ENCODE measurements around the gene SORL1. TPM values are rescaled to one million over a fixed set of nuclear protein-coding genes. Genes with fewer than 3 reads are reported as not detected.
"Not testable (repeated sequence)": the region's sequence is repeated elsewhere in the genome, so short reads cannot be mapped to it uniquely, and the experiment has no call there.

Gene SORL1
- total RNA-seq, 1 donor from 2014 or later: 7.1 TPM

GRCh38 chr11:121563900-121564822 is 112.0 kb downstream of the SORL1 start:
- Histone ChIP-seq H3K4me3 (no peak overlapping the region), H3K27me3 (ENCODE audit: low read depth) (no peaks in the 10 kb centered on the region), H3K4me1 (peaks cover 4% of the 10 kb centered on the region), H3K27ac (replicated peaks) (no peak overlapping the region), H3K9me3 (replicated peaks) (no peaks in the 10 kb centered on the region), H3K36me3 (no peaks in the 10 kb centered on the region)
- DNase-seq: no peak
- TF ChIP-seq CTCF (IDR thresholded peaks at IDR 0.05; ENCODE audit: borderline replicate concordance): no peak
- intact Hi-C loops (cut with micrococcal nuclease): no loop called here

GRCh38 chr11:121564948-121565684 is 113.0 kb downstream of the SORL1 start:
- intact Hi-C loops (cut with micrococcal nuclease): no loop called here
- no peaks in the 10 kb centered on the region for H3K36me3 ChIP-seq
- no peak for DNase-seq
- no peak for TF ChIP-seq CTCF (IDR thresholded peaks at IDR 0.05; ENCODE audit: borderline replicate concordance)
- peaks cover 4% of the 10 kb centered on the region for H3K4me1 ChIP-seq
- no peak overlapping the region for H3K4me3 ChIP-seq
- H3K27me3 ChIP-seq (ENCODE audit: low read depth): no peaks in the 10 kb centered on the region
- no peak overlapping the region for H3K27ac ChIP-seq (replicated peaks)
- no peaks in the 10 kb centered on the region for H3K9me3 ChIP-seq (replicated peaks)

- Histone ChIP-seq H3K9me3 (replicated peaks) (no peaks in the 10 kb centered on the region), H3K27ac (replicated peaks) (no peak overlapping the region), H3K36me3 (no peaks in the 10 kb centered on the region), H3K4me1 (peaks cover 4% of the 10 kb centered on the region), H3K4me3 (no peak overlapping the region), H3K27me3 (ENCODE audit: low read depth) (no peaks in the 10 kb centered on the region)
- DNase-seq: no peak
- no peak for TF ChIP-seq CTCF (IDR thresholded peaks at IDR 0.05; ENCODE audit: borderline replicate concordance)
- intact Hi-C loops (cut with micrococcal nuclease): no loop called here
Observed at GRCh38 chr11:121566279-121567168, 114.4 kb downstream of the SORL1 start.

GRCh38 chr11:121567995-121568394 is 115.9 kb downstream of the SORL1 start:
- no peak for DNase-seq
- TF ChIP-seq CTCF (IDR thresholded peaks at IDR 0.05; ENCODE audit: borderline replicate concordance): no peak
- Histone ChIP-seq H3K4me3 (no peak overlapping the region), H3K27ac (replicated peaks) (no peak overlapping the region), H3K9me3 (replicated peaks) (no peaks in the 10 kb centered on the region), H3K27me3 (ENCODE audit: low read depth) (peaks cover 6% of the 10 kb centered on the region), H3K36me3 (no peaks in the 10 kb centered on the region), H3K4me1 (no peaks in the 10 kb centered on the region)
- intact Hi-C loops (cut with micrococcal nuclease): no loop called here

- H3K27me3 ChIP-seq (ENCODE audit: low read depth); H3K4me3 ChIP-seq; H3K9me3 ChIP-seq (replicated peaks); H3K27ac ChIP-seq (replicated peaks); H3K36me3 ChIP-seq; H3K4me1 ChIP-seq; intact Hi-C loops (cut with micrococcal nuclease); DNase-seq: not testable (repeated sequence)
Observed at GRCh38 chr11:121569332-121570299, 117.5 kb downstream of the SORL1 start.
